ENCODE results near the gene RAPGEF6.

- TF ChIP-seq CTCF (IDR thresholded peaks at IDR 0.05) (peak; percentile 26 to 52 (median 44)), POLR2A (IDR thresholded peaks at IDR 0.05) (no peak)
Observed at GRCh38 chr5:131423056-131423455, 212.0 kb downstream of the RAPGEF6 start.

All from right lobe of liver (tissue), 4 donors.